SU-DHL-6 (cell line): Measurements from ENCODE around the gene HMGB2.

ENCODE experiments used
- EZH2phosphoT487 ChIP-seq: fragments of 200-600 bp; sonication (generic), shearing (Covaris generic); conservative IDR thresholded peaks from 2 replicates; pipeline ENCODE4 v1.6.1; 2018; ENCODE audit warnings: mild to moderate bottlenecking, antibody characterized with exemption, low read length, moderate library complexity, mixed read lengths
- TF ChIP-seq, protein P1 (sequence below): fragments of 200-600 bp; sonication (generic); IDR thresholded peaks from one replicate; pipeline ENCODE4 v1.5.1; 2017; ENCODE audit warnings: antibody characterized with exemption, mild to moderate bottlenecking, low read length, moderate library complexity; ENCODE audit not compliant: insufficient read depth, poor library complexity, severe bottlenecking

DNA sequence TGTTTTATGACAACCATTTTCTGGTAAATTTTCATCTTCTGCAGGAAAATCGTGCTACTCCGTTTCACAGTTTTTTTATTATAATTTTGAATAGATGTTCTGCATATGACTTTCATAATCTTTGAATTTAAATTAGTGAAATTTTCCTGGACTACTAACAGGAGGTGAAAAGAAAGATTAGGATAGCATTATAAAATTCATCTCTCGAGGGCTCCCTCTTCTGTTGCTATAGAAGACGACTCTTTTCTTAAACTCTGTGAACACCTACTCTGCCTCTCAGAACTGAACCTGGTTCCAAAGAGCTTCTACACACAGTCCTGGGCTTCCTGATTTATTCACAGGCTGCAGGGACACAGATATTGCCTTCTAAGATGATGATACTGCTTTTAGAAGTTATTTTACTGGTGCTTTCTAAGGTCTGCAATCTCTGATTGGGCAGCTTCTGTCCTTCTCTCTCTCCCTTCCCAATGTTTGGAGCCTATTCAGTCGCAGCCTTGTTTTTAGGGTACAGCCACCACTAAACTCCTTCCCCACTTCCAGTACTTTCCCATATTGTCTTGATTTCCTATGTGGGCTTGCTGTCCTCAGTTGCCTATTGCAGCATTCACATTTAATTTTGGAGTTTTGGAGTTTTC, 26.5 kb upstream of the HMGB2 start:
- TF ChIP-seq, protein P1, sequence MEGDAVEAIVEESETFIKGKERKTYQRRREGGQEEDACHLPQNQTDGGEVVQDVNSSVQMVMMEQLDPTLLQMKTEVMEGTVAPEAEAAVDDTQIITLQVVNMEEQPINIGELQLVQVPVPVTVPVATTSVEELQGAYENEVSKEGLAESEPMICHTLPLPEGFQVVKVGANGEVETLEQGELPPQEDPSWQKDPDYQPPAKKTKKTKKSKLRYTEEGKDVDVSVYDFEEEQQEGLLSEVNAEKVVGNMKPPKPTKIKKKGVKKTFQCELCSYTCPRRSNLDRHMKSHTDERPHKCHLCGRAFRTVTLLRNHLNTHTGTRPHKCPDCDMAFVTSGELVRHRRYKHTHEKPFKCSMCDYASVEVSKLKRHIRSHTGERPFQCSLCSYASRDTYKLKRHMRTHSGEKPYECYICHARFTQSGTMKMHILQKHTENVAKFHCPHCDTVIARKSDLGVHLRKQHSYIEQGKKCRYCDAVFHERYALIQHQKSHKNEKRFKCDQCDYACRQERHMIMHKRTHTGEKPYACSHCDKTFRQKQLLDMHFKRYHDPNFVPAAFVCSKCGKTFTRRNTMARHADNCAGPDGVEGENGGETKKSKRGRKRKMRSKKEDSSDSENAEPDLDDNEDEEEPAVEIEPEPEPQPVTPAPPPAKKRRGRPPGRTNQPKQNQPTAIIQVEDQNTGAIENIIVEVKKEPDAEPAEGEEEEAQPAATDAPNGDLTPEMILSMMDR, result no peak
- no peak for TF ChIP-seq EZH2phosphoT487
